Cardiac septum (tissue), 1 donor: ENCODE data around the gene CRK. TPM values are rescaled to one million over a fixed set of nuclear protein-coding genes. Genes with fewer than 3 reads are reported as not detected.

Experiments
- DNase-seq: peaks from one replicate; pipeline ENCODE4 v3.0.0-alpha.2; 2020; ENCODE audit warnings: low spot score
- intact Hi-C: fragments of 100-400 bp; cut with DNase I; formaldehyde crosslinking; loops from one replicate; pipeline ENCODE4 v1.14.0; 2022
- total RNA-seq: library from RNA; stranded (reverse); fragmentation: NEBNext Ultra II Directional; extraction: Animal tissue kit (Norgen Biotek cat#: 25700); gene quantifications from one replicate; pipeline ENCODE4 v1.2.1, GENCODE V29; 2021
- donor health status: DM: no; HTN: no; CAD: no.

CRK gene
- total RNA-seq, 1 donor from 2014 or later, result 43.4 TPM

DNA sequence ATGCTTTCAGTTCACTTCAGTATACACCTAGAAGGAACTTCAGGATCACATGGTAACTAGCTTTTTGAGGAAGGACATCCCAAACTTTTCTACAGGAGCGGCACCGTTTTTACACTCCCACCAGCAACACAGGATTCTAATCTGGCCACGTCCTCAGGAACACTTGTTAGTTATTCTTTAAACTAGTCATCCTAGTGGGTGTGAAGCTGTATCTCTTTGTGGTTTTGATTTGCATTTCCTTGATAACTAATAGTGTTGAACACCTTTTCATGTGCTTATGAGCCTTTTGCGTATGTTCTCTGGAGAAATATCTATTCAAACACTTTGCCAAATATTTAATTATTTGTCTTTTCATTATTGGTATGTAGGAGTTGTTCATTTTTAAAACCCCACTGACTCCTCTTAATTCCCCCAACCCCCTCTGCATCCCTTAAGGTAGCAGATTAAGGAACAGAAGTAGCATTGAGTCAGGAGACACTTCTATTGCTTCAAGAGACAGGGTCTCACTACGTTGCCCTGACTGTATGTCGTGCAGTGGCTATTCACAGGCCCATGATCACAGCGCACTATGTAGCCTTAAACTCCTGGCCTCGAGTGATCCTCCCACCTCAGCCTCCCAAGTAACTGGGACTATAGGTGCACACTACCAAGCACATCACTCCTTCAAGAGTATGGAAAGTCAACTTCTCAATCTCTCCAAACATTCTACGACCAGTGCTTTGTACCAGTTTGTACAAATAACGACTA is 81.4 kb downstream of the CRK start:
- DNase-seq, result no peak
- intact Hi-C loops, result no loop called here

DNA sequence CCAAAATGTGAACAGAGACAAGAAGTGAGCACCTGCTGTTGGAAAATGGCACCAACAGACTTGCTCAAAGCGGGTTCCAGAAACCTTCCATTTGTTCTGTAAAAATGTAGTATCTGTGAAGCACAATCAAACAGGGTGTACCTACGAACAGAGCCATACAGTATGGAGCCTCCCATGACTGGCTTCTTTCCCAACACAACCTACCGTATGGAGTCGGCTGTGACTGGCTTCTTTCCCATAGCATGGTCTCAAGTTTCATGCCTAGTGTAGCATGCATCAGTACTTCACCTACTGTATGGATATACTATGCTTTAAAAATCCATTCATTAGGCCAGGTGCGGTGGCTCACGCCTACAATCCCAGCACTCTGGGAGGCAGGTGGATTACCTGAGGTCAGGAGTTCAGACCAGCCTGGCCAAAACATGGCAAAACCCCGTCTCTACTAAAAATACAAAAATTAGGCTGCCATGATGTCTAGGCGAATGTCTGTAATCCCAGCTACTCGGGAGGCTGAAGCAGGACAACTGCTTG is 82.3 kb downstream of the CRK start:
- intact Hi-C loops, result no loop called here
- no peak for DNase-seq

DNA sequence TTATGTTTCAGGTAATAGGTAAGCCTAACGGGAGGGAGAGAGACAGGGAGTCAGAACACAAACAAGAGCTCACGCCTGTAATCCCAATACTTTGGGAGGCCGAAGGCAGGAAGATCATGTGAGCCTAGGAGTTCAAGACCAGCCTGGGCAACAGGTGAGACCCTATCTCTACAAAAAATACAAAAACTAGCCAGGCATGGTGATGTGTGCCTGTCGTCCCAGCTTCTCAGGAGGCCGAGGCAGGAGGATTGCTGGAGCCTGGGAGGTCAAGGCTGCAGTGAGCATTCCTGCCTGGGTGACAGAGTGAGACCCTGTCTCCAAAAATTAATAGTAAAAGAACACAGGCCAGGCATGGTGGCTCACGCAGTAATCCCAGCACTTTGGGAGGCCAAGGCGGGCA is 83.4 kb downstream of the CRK start:
- DNase-seq, result no peak
- intact Hi-C loops, result no loop called here

DNA sequence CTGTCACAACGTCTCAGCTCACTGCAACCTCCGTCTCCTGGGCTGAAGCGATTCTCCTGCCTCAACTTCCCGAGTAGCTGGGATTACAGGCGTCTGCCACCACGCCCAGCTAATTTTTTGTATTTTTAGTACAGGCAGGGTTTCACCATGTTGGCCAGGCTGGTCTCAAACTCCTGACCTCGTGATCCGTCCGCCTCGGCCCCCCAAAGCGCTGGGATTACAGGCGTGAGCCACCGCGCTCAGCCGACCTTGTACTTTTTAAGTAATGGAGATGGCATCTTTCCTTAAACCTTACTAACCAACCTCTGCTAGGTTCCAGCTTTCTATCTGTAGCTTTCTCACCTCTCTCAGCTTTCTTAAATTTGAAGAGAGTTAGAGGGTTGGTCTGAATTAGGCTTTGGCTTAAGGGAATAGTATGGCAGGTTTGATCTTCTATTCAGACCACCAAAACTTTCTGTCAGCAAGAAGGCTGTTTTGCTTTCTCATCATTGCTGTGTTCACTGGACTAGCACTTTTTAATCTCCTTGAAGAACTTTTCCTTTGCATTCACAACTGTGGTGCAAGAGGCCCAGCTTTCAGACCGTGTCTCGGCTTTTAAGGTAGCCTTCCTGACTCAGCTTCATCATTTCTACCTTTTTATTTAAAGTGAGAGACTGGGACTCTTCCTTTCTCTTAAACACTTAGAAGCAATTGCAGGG is 84.0 kb downstream of the CRK start:
- intact Hi-C loops, result no loop called here
- DNase-seq, result no peak

Other genes starting within 250 kb of the CRK start
- gene BHLHA9, start 185.8 kb downstream of the CRK start, total RNA-seq, result not detected
- 0.65 TPM for gene TRARG1, start 176.6 kb downstream of the CRK start, total RNA-seq
- gene YWHAE, start 56.0 kb downstream of the CRK start, total RNA-seq, result 582 TPM
- gene MYO1C, start 36.5 kb upstream of the CRK start, total RNA-seq, result 209 TPM
- 34.2 TPM for gene INPP5K, start 60.4 kb upstream of the CRK start, total RNA-seq
- gene PITPNA, start 106.6 kb upstream of the CRK start, total RNA-seq, result 49.9 TPM
- gene SLC43A2, start 172.6 kb upstream of the CRK start, total RNA-seq, result 4.8 TPM
- 10.9 TPM for gene SCARF1, start 189.5 kb upstream of the CRK start, total RNA-seq
- 49.8 TPM for gene RILP, start 193.6 kb upstream of the CRK start, total RNA-seq
- gene PRPF8, start 228.6 kb upstream of the CRK start, total RNA-seq, result 162 TPM